Smooth muscle cell (in vitro differentiated cells): ENCODE measurements around the gene SLC44A3. TPM values are rescaled to one million over a fixed set of nuclear protein-coding genes. Genes with fewer than 3 reads are reported as not detected.

ENCODE experiments used
- DNase-seq: peaks from one replicate; lab custom pipeline; 2025; ENCODE audit not compliant: unreplicated experiment; lab: John Stamatoyannopoulos, UW
- H2AFZ ChIP-seq: fragments of 200-600 bp; sonication (generic); 2 replicates; pipeline ENCODE4 v1.6.0; 2016; ENCODE audit warnings: antibody characterized with exemption, low read depth, mild to moderate bottlenecking
- H3F3A ChIP-seq: fragments of 200-600 bp; sonication (generic); 2 replicates; pipeline ENCODE4 v1.6.0; 2017; ENCODE audit warnings: antibody characterized with exemption, low read depth
- H3K27ac ChIP-seq: fragments of 200-600 bp; sonication (generic); 2 replicates; pipeline ENCODE4 v1.5.1; 2016; ENCODE audit warnings: low read depth, mild to moderate bottlenecking
- H3K27me3 ChIP-seq: fragments of 200-600 bp; sonication (generic); 2 replicates; pipeline ENCODE4 v1.6.1; 2016; ENCODE audit warnings: low read depth, mild to moderate bottlenecking
- H3K36me3 ChIP-seq: fragments of 200-600 bp; sonication (generic); 2 replicates; pipeline ENCODE4 v1.5.1; 2016; ENCODE audit warnings: low read depth
- H3K4me1 ChIP-seq: fragments of 200-600 bp; sonication (generic); 2 replicates; pipeline ENCODE4 v1.5.1; 2016; ENCODE audit warnings: low read depth
- H3K4me2 ChIP-seq: fragments of 200-600 bp; sonication (generic); 2 replicates; pipeline ENCODE4 v1.6.0; 2016; ENCODE audit warnings: mild to moderate bottlenecking
- H3K4me3 ChIP-seq: fragments of 200-600 bp; sonication (generic); 2 replicates; pipeline ENCODE4 v1.5.1; 2016; ENCODE audit warnings: mild to moderate bottlenecking
- H3K79me2 ChIP-seq: fragments of 200-600 bp; sonication (generic); 2 replicates; pipeline ENCODE4 v1.6.0; 2016; ENCODE audit warnings: low read depth, mild to moderate bottlenecking
- H3K9ac ChIP-seq: fragments of 200-600 bp; sonication (generic); 2 replicates; pipeline ENCODE4 v1.6.0; 2016; ENCODE audit warnings: low read depth
- H3K9me3 ChIP-seq: fragments of 200-600 bp; sonication (generic); replicated peaks from 2 replicates; pipeline ENCODE4 v1.5.1; 2016; ENCODE audit warnings: low read depth
- H4K20me1 ChIP-seq: fragments of 200-600 bp; sonication (generic); 2 replicates; pipeline ENCODE4 v1.6.0; 2016; ENCODE audit warnings: low read depth
- WGBS: methylation state at CpG from one replicate; pipeline ENCODE4 v1.1.7; 2016; ENCODE audit warnings: low lambda C conversion rate; 5-methylcytosine and 5-hydroxymethylcytosine counted together
- polyA plus RNA-seq: library from polyadenylated mRNA; unstranded; fragments of >200 nt; fragmentation: Nextera tagmentation; extraction: Ambion mirVana; gene quantifications from 2 replicates; pipeline ENCODE4 v1.2.1, GENCODE V29; 2016
- total RNA-seq: library from RNA; depleted of rRNA; stranded (reverse); fragments of >200 nt; gene quantifications from 2 replicates; pipeline ENCODE4 v1.2.3, GENCODE V29; 2014
- TF ChIP-seq, protein P1 (sequence below): fragments of 200-600 bp; sonication (generic); IDR thresholded peaks from 2 replicates; pipeline ENCODE4 v1.5.1; 2017; ENCODE audit warnings: borderline replicate concordance, mild to moderate bottlenecking, antibody characterized with exemption; ENCODE audit not compliant: insufficient read depth, poor library complexity, severe bottlenecking

SLC44A3 gene
- total and polyA plus RNA-seq, 2 experiments from 2014 or later, result 3.2 to 10.0 TPM

- no peak for DNase-seq
- Histone ChIP-seq H3K79me2 (peaks cover 73% of the 10 kb centered on the region), H3K4me2 (peak overlapping the region; percentile 88), H3K27me3 (no peaks in the 10 kb centered on the region), H3K36me3 (no peaks in the 10 kb centered on the region), H2AFZ (peak overlapping the region; percentile 4), H3F3A (peaks cover 8% of the 10 kb centered on the region), H3K4me3 (peak overlapping the region; percentile 93), H3K4me1 (peaks cover 52% of the 10 kb centered on the region), H3K9me3 (no peaks in the 10 kb centered on the region), H3K9ac (peak overlapping the region; percentile 91), H4K20me1 (peaks cover 36% of the 10 kb centered on the region), H3K27ac (peak overlapping the region; percentile 96)
- WGBS, result 8% methylated on average over 34 of the region's 40 CpGs
- TF ChIP-seq, protein P1, sequence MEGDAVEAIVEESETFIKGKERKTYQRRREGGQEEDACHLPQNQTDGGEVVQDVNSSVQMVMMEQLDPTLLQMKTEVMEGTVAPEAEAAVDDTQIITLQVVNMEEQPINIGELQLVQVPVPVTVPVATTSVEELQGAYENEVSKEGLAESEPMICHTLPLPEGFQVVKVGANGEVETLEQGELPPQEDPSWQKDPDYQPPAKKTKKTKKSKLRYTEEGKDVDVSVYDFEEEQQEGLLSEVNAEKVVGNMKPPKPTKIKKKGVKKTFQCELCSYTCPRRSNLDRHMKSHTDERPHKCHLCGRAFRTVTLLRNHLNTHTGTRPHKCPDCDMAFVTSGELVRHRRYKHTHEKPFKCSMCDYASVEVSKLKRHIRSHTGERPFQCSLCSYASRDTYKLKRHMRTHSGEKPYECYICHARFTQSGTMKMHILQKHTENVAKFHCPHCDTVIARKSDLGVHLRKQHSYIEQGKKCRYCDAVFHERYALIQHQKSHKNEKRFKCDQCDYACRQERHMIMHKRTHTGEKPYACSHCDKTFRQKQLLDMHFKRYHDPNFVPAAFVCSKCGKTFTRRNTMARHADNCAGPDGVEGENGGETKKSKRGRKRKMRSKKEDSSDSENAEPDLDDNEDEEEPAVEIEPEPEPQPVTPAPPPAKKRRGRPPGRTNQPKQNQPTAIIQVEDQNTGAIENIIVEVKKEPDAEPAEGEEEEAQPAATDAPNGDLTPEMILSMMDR, result no peak
These were observed 107.4 kb downstream of the SLC44A3 start for GRCh38 chr1:94927405-94928175.

DNA sequence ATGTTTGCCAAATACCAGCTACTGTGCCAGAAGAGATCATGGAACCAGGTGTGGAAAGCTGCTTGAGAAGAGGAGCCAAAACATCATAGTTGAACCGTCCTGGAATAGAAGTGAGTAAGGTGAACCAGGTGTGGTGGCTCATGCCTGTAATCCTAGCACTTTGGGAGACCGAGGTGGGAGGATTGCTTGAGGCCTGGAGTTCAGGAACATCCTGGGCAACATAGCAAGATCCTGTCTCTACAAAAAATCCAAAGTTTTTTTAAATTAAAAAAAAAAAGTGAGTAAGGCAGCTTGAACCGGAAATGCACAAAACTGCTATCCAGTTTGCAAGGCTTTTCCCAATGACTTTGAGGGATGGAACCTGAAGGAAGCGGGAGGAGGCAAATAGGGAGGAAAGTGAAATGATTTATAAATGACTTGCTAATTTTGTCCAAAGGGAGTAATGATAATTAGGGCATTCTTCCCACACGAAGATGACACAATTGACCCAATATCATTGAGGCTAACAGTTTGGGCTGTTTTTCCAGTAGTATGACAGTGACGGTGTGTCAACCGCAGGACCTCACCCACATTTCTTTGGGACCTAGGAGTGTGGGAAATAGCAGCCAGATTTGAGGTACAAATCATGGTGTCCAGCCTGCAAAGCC is 108.3 kb downstream of the SLC44A3 start:
- Histone ChIP-seq H3K79me2 (peaks cover 64% of the 10 kb centered on the region), H3K9ac (peak overlapping the region; percentile 91), H3K27ac (peak overlapping the region; percentile 96), H2AFZ (no peak overlapping the region), H3K4me1 (peaks cover 44% of the 10 kb centered on the region), H3K4me3 (peak overlapping the region; percentile 93), H3K9me3 (no peaks in the 10 kb centered on the region), H3F3A (peaks cover 8% of the 10 kb centered on the region), H4K20me1 (peaks cover 28% of the 10 kb centered on the region), H3K4me2 (peak overlapping the region; percentile 88), H3K36me3 (no peaks in the 10 kb centered on the region), H3K27me3 (no peaks in the 10 kb centered on the region)
- WGBS, result 68% methylated on average over 7 of the region's 7 CpGs
- TF ChIP-seq, protein P1, result no peak
- no peak for DNase-seq

DNA sequence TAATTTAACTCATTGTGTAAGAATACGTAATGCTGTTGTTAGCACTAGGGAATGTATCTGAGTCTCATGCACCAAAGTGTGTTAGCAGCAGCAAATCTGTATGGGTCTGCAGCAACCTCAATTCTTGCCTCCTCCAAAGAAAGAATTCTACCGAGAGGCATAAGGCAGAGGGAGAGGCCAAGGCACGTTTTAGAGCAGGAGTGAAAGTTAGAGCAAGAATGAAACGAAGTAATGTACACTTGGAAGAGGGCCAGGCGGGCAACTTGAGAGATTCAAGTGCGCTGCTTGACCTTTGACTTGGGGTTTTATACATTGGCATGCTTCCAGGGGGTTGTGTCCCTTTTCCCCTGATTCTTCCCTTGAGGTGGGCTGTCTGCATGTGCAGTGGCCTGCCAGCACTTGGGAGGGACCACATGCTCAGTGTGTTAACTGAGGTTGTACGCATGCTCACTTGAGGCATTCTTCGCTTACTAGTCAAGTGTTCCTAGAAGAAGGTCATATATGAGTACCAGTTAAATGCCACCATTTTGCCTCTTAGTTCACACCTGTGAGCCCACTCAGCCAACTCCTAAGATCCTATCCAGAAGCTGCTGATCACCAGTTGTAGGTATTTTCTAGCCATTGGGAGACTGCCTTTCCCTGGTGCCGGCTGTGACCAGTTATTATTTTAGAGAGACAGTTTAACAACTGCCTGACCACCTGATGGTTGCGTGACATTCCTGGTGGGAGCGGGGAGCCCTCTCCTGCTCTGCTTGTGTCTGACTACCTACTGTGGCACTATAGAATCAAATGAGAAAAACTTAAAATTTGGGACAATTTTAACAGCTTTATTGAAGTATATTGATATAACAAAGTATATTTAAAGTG is 109.4 kb downstream of the SLC44A3 start:
- 78% methylated on average over 11 of the region's 11 CpGs for WGBS
- peak overlapping the region; percentile 27 for H3K9ac ChIP-seq
- no peak overlapping the region for H2AFZ ChIP-seq
- H3K36me3 ChIP-seq, result no peaks in the 10 kb centered on the region
- H3K79me2 ChIP-seq, result peaks cover 53% of the 10 kb centered on the region
- H3F3A ChIP-seq, result peaks cover 8% of the 10 kb centered on the region
- H3K27ac ChIP-seq, result peak overlapping the region; percentile 96
- TF ChIP-seq, protein P1, result no peak
- H3K9me3 ChIP-seq, result no peaks in the 10 kb centered on the region
- H3K4me1 ChIP-seq, result peaks cover 32% of the 10 kb centered on the region
- H3K4me3 ChIP-seq, result peak overlapping the region; percentile 93
- DNase-seq, result no peak
- peak overlapping the region; percentile 88 for H3K4me2 ChIP-seq
- H4K20me1 ChIP-seq, result peaks cover 16% of the 10 kb centered on the region
- no peaks in the 10 kb centered on the region for H3K27me3 ChIP-seq
